Sigmoid colon (tissue), 7 donors: Measurements from ENCODE around the gene PAGE2B. TPM values are rescaled to one million over a fixed set of nuclear protein-coding genes. Genes with fewer than 3 reads are reported as not detected.
"Not testable (repeated sequence)": the region's sequence is repeated elsewhere in the genome, so short reads cannot be mapped to it uniquely, and the experiment has no call there.

Source experiments
- DNase-seq: peaks from one replicate; pipeline ENCODE4 v3.0.0-alpha.2; 2019
- H3K27ac ChIP-seq, 4 donors: fragments of 200-600 bp; sonication (generic); one replicate each; pipeline ENCODE4 v1.5.1; 2016 to 2019; ENCODE audit warnings: mild to moderate bottlenecking in 1 of 4
- H3K27me3 ChIP-seq, 3 donors: fragments of 200-600 bp; sonication (generic); one replicate each; pipeline ENCODE4 v1.5.1; 2019; ENCODE audit warnings: mild to moderate bottlenecking in 1 of 3
- H3K36me3 ChIP-seq, 4 donors: fragments of 200-600 bp; sonication (generic); one replicate each; pipeline ENCODE4 v1.5.1; 2016 to 2019
- H3K4me1 ChIP-seq, 4 donors: fragments of 200-600 bp; sonication (generic); one replicate each; pipeline ENCODE4 v1.5.1; 2017 to 2019
- H3K4me3 ChIP-seq, 4 donors: fragments of 200-600 bp; sonication (generic); one replicate each; pipeline ENCODE4 v1.5.1; 2017 to 2019; ENCODE audit warnings: mild to moderate bottlenecking in 2 of 4, moderate library complexity in 1 of 4
- H3K9me3 ChIP-seq, 4 donors: fragments of 200-600 bp in 3 of 4; sonication (generic) in 3 of 4; one replicate each; pipeline versions ENCODE4 v1.5.1 to v1.6.1; 2013 to 2019
- CTCF ChIP-seq, 4 experiments: fragments of 450-650 bp in 3 of 4; fragments of 200-600 bp in 1 of 4; IDR thresholded peaks; one replicate each; pipeline ENCODE4 v1.5.1; 2016 to 2019; ENCODE audit warnings: antibody characterized with exemption in 4 of 4, mild to moderate bottlenecking in 3 of 4, moderate library complexity in 2 of 4
- EP300 ChIP-seq, 4 donors: sonication (generic); formaldehyde crosslinking; IDR thresholded peaks; one replicate each; pipeline ENCODE4 v1.6.1; 2017; ENCODE audit warnings: antibody characterized with exemption in 4 of 4
- POLR2A ChIP-seq, 2 donors: fragments of 450-650 bp; IDR thresholded peaks; one replicate each; pipeline ENCODE4 v1.6.1; 2016; ENCODE audit warnings: antibody characterized with exemption in 2 of 2, mild to moderate bottlenecking in 2 of 2, moderate library complexity in 2 of 2
- POLR2AphosphoS5 ChIP-seq, 4 donors: sonication (generic); formaldehyde crosslinking; IDR thresholded peaks; one replicate each; pipeline ENCODE4 v1.6.1; 2017; ENCODE audit warnings: antibody characterized with exemption in 4 of 4
- WGBS, 2 donors: extraction: QIAGEN DNeasy Blood & Tissue Kit; methylation state at CpG; one replicate each; pipeline ENCODE4 v1.1.7; 2013; 5-methylcytosine and 5-hydroxymethylcytosine counted together
- intact Hi-C: fragments of 100-400 bp; cut with DNase I; formaldehyde crosslinking; loops from one replicate; pipeline ENCODE4 v1.15.1; 2023
- polyA plus RNA-seq, 3 donors: library from polyadenylated mRNA; stranded (reverse); fragments of 200-250 nt; gene quantifications; one replicate each; pipeline ENCODE4 v1.2.3, GENCODE V29; 2013
- total RNA-seq, 4 donors: library from RNA; depleted of rRNA; stranded (reverse); fragments of >200 nt; gene quantifications; one replicate each; pipeline ENCODE4 v1.1.0, GENCODE V29; 2016
- donor health status: healthy with polysubstance abuse.
- donor health status: Bipolar disorder and iron deficiency.
- donor health status: healthy.

PAGE2B gene
- total and polyA plus RNA-seq, 7 donors, result not detected

GRCh38 chrX:55041514-55041913 is 33.3 kb upstream of the PAGE2B start:
- intact Hi-C loops, result no loop called here
- H3K4me1 ChIP-seq, result no peaks in the 10 kb centered on the region
- H3K27me3 ChIP-seq, result no peaks in the 10 kb centered on the region
- H3K36me3 ChIP-seq, result no peaks in the 10 kb centered on the region
- H3K27ac ChIP-seq, result no peak overlapping the region
- H3K4me3 ChIP-seq, result no peak overlapping the region
- peak; percentile 60 for DNase-seq
- TF ChIP-seq CTCF (IDR thresholded peaks at IDR 0.05) (no peak), EP300 (IDR thresholded peaks at IDR 0.05) (no peak), POLR2A (IDR thresholded peaks at IDR 0.05) (no peak), POLR2AphosphoS5 (IDR thresholded peaks at IDR 0.05) (no peak)
- WGBS, 2 donors, result 97% methylated on average over 6 of the region's 6 CpGs
- no peaks in the 10 kb centered on the region for H3K9me3 ChIP-seq

GRCh38 chrX:55050599-55050998 is 24.2 kb upstream of the PAGE2B start:
- DNase-seq, H3K27me3 ChIP-seq, H3K9me3 ChIP-seq, H3K4me3 ChIP-seq, intact Hi-C loops, H3K27ac ChIP-seq, H3K36me3 ChIP-seq, H3K4me1 ChIP-seq: not testable (repeated sequence)
- 84 to 90% methylated on average over 2 of the region's 2 CpGs for WGBS, 2 donors

GRCh38 chrX:55056820-55057674 is 17.8 kb upstream of the PAGE2B start:
- H3K27me3 ChIP-seq, result no peaks in the 10 kb centered on the region
- H3K9me3 ChIP-seq, result no peaks in the 10 kb centered on the region
- TF ChIP-seq POLR2AphosphoS5 (IDR thresholded peaks at IDR 0.05), result no peak
- TF ChIP-seq POLR2A (IDR thresholded peaks at IDR 0.05), result no peak
- no peak for TF ChIP-seq EP300 (IDR thresholded peaks at IDR 0.05)
- TF ChIP-seq CTCF (IDR thresholded peaks at IDR 0.05), result no peak
- 11 to 24% methylated on average over 7 of the region's 7 CpGs for WGBS, 2 donors
- no peak for DNase-seq
- intact Hi-C loops, result loop anchor here (2.0 to 5.0 kb wide), 2 partner anchors 165 to 416 kb away; no protein-coding TSS in a partner anchor
- no peaks in the 10 kb centered on the region for H3K4me1 ChIP-seq
- H3K27ac ChIP-seq, result no peak overlapping the region
- H3K4me3 ChIP-seq, result peak overlapping the region in 2 of 4 donors; percentile 1 to 15
- no peaks in the 10 kb centered on the region for H3K36me3 ChIP-seq

GRCh38 chrX:55057675-55058249 is 17.1 kb upstream of the PAGE2B start:
- H3K36me3 ChIP-seq, result no peaks in the 10 kb centered on the region
- H3K4me1 ChIP-seq, result no peaks in the 10 kb centered on the region
- WGBS, 2 donors, result 16 to 20% methylated on average over 5 of the region's 5 CpGs
- H3K9me3 ChIP-seq, result no peaks in the 10 kb centered on the region
- H3K27me3 ChIP-seq, result no peaks in the 10 kb centered on the region
- TF ChIP-seq CTCF (IDR thresholded peaks at IDR 0.05) (peak; percentile 51 to 65 (median 56)), POLR2AphosphoS5 (IDR thresholded peaks at IDR 0.05) (no peak)
- no peak for DNase-seq
- H3K4me3 ChIP-seq, result peak overlapping the region in 2 of 4 donors; percentile 1 to 15
- H3K27ac ChIP-seq, result no peak overlapping the region
- intact Hi-C loops, result loop anchor here (2.0 to 5.0 kb wide), 2 partner anchors 165 to 417 kb away; no protein-coding TSS in a partner anchor

- H3K9me3 ChIP-seq, H3K4me3 ChIP-seq, H3K27ac ChIP-seq, DNase-seq, H3K4me1 ChIP-seq, H3K36me3 ChIP-seq, H3K27me3 ChIP-seq, intact Hi-C loops: not testable (repeated sequence)
- WGBS, 2 donors, result 64 to 92% methylated on average over 2 of the region's 2 CpGs
Measured at GRCh38 chrX:55067180-55067579, 7.7 kb upstream of the PAGE2B start.
